ENCODE results near the gene SEMA5A.
A peak's percentile ranks its signal among the peaks of the same experiment; 100 is the strongest.

Gene SEMA5A

GRCh38 chr5:9551567-9552537 is 6.0 kb upstream of the SEMA5A start:
- Histone ChIP-seq H2AFZ (no peak overlapping the region), H3K4me1 (no peaks in the 10 kb centered on the region), H3K27me3 (ENCODE audit: control insufficient read depth, insufficient read depth, low read length) (no peaks in the 10 kb centered on the region), H3K9me3 (ENCODE audit: control insufficient read depth, low read length) (no peaks in the 10 kb centered on the region), H3K36me3 (ENCODE audit: control insufficient read depth, insufficient read depth, low read length) (no peaks in the 10 kb centered on the region), H3K4me3 (ENCODE audit: low read depth, low read length) (no peak overlapping the region), H3K9ac (no peak overlapping the region), H3K27ac (no peak overlapping the region), H3K79me2 (no peaks in the 10 kb centered on the region), H3K4me2 (ENCODE audit: low read length) (no peak overlapping the region)
- no peak for TF ChIP-seq CTCF (IDR thresholded peaks at IDR 0.05)

- H3K4me1 ChIP-seq: no peaks in the 10 kb centered on the region
- no peaks in the 10 kb centered on the region for H3K79me2 ChIP-seq
- H3K9ac ChIP-seq: no peak overlapping the region
- H3K4me2 ChIP-seq (ENCODE audit: low read length): no peak overlapping the region
- no peaks in the 10 kb centered on the region for H3K9me3 ChIP-seq (ENCODE audit: control insufficient read depth, low read length)
- no peak for TF ChIP-seq CTCF (IDR thresholded peaks at IDR 0.05)
- no peak overlapping the region for H2AFZ ChIP-seq
- H3K27ac ChIP-seq: no peak overlapping the region
- H3K36me3 ChIP-seq (ENCODE audit: control insufficient read depth, insufficient read depth, low read length): no peaks in the 10 kb centered on the region
- no peaks in the 10 kb centered on the region for H3K27me3 ChIP-seq (ENCODE audit: control insufficient read depth, insufficient read depth, low read length)
- H3K4me3 ChIP-seq (ENCODE audit: low read depth, low read length): no peak overlapping the region
These were observed 4.1 kb upstream of the SEMA5A start for GRCh38 chr5:9549941-9550340.

- no peaks in the 10 kb centered on the region for H3K79me2 ChIP-seq
- no peak overlapping the region for H3K4me2 ChIP-seq (ENCODE audit: low read length)
- H3K9me3 ChIP-seq (ENCODE audit: control insufficient read depth, low read length): no peaks in the 10 kb centered on the region
- H2AFZ ChIP-seq: peak overlapping the region; percentile 51
- no peak overlapping the region for H3K27ac ChIP-seq
- no peak overlapping the region for H3K4me3 ChIP-seq (ENCODE audit: low read depth, low read length)
- H3K4me1 ChIP-seq: peaks cover 2% of the 10 kb centered on the region
- no peak overlapping the region for H3K9ac ChIP-seq
- TF ChIP-seq CTCF (IDR thresholded peaks at IDR 0.05): no peak
- H3K36me3 ChIP-seq (ENCODE audit: control insufficient read depth, insufficient read depth, low read length): no peaks in the 10 kb centered on the region
- H3K27me3 ChIP-seq (ENCODE audit: control insufficient read depth, insufficient read depth, low read length): no peaks in the 10 kb centered on the region
These were observed 1.5 kb upstream of the SEMA5A start for GRCh38 chr5:9547122-9547947.

DNA sequence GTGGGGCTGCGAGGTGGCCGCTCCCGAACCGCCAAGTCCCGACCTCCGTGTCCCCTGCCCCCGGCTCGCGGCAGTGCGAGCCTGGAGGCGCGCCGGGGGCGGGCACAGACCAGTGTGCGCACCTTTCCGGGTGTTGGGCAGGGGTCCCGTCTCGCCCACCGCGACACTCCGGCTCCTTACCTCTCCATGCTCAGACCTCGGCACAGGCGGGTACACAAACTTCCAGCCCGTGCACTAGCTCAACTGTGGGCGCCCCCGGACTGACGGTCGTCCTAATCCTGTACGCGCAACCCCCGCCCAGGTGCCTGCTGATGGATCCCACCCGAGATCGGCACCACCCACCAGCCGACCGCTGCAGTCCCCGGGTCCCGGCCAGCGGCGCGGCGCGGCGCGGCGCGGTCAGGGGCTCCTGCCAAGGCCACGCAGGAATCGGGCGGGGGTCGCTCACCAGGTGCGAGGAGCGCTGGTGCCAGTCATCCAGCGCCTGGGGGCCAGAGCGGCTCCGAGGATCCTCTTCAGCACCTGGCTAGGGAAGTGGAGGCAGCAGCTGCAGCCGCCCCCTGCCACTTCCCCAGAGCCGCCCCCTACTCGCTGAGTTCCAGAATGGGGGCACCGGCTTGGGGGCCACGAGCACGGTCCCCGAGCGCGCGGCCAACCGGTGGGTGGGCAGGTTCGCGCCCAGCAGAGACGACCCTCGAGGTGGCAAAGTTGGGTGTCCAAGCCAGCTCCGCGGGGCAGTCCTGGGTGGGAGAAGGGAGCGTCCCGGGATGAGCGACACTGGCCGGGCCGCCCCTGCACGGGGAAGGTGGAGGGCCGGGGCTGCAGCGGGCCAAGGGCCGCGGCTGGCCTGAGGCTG is 511 bp downstream of the SEMA5A start:
- TF ChIP-seq CTCF (IDR thresholded peaks at IDR 0.05): no peak
- H3K9me3 ChIP-seq (ENCODE audit: control insufficient read depth, low read length): no peaks in the 10 kb centered on the region

More for the DNA sequence above, 511 bp downstream of the SEMA5A start:
- Histone ChIP-seq H3K27ac (no peak overlapping the region), H3K4me3 (ENCODE audit: low read depth, low read length) (peak overlapping the region; percentile 42), H3K4me2 (ENCODE audit: low read length) (peak overlapping the region; percentile 90), H3K4me1 (peaks cover 2% of the 10 kb centered on the region), H2AFZ (peak overlapping the region; percentile 84), H3K27me3 (ENCODE audit: control insufficient read depth, insufficient read depth, low read length) (no peaks in the 10 kb centered on the region), H3K36me3 (ENCODE audit: control insufficient read depth, insufficient read depth, low read length) (no peaks in the 10 kb centered on the region), H3K79me2 (no peaks in the 10 kb centered on the region), H3K9ac (no peak overlapping the region)
